ENCODE measurements around the gene TSPAN16. TPM values are rescaled to one million over a fixed set of nuclear protein-coding genes. Genes with fewer than 3 reads are reported as not detected.
A peak's percentile ranks its signal among the peaks of the same experiment; 100 is the strongest.

Gene TSPAN16
- total and polyA plus RNA-seq, 7 experiments from 2014 or later = not detected

- Mint-ChIP-seq H3K4me1 (peaks cover 9 to 19% (median 13%) of the 10 kb centered on the region in 7 donors), H3K36me3 (no peaks in the 10 kb centered on the region), H3K27me3 (peaks cover 0 to 17% (median 7%) of the 10 kb centered on the region in 5 donors), H3K27ac (peak overlapping the region in 4 of 9 donors; percentile 38 to 79 (median 72)), H3K4me3 (peak overlapping the region; percentile 63 to 90 (median 80)), H3K9me3 (peaks cover 0 to 5% (median 0%) of the 10 kb centered on the region in 11 donors)
- intact Hi-C loops (cut with micrococcal nuclease) = no loop called here
- ChIA-PET POLR2A (no interaction called here), CTCF (no interaction called here)
- H3K9me3 ChIP-seq (ENCODE audit: control insufficient read depth in 2 of 3, low read length in 3 of 3) = no peaks in the 10 kb centered on the region
- no peak for DNase-seq
- H3K27ac ChIP-seq (ENCODE audit: low read depth, low read length) = no peak overlapping the region
- H3K27me3 ChIP-seq (ENCODE audit: control insufficient read depth in 2 of 2, insufficient read depth in 2 of 2, low read length in 2 of 2) = peaks cover 0 to 6% of the 10 kb centered on the region in 2 donors
- H3K4me1 ChIP-seq (ENCODE audit: control insufficient read depth in 2 of 2, insufficient read depth in 2 of 2, low read length in 2 of 2) = peaks cover 3 to 4% of the 10 kb centered on the region in 2 donors
- no peak for ATAC-seq
- H3K36me3 ChIP-seq (ENCODE audit: control insufficient read depth in 2 of 3, insufficient read depth in 3 of 3, low read length in 3 of 3) = no peaks in the 10 kb centered on the region
- peak overlapping the region; percentile 15 for H3K4me3 ChIP-seq (ENCODE audit: low read length)
Observed at GRCh38 chr19:11356074-11356397, 60.1 kb downstream of the TSPAN16 start.

GRCh38 chr19:11356676-11357550 is 61.0 kb downstream of the TSPAN16 start:
- DNase-seq (no peak), ATAC-seq (no peak)
- Mint-ChIP-seq H3K4me1 (peaks cover 9 to 19% (median 13%) of the 10 kb centered on the region in 7 donors), H3K4me3 (peak overlapping the region in 8 of 10 donors; percentile 72 to 90 (median 82)), H3K27me3 (peaks cover 0 to 17% (median 7%) of the 10 kb centered on the region in 5 donors), H3K9me3 (peaks cover 0 to 5% (median 0%) of the 10 kb centered on the region in 11 donors), H3K27ac (no peak overlapping the region), H3K36me3 (no peaks in the 10 kb centered on the region)
- no peaks in the 10 kb centered on the region for H3K9me3 ChIP-seq (ENCODE audit: control insufficient read depth in 2 of 3, low read length in 3 of 3)
- no peak overlapping the region for H3K27ac ChIP-seq (ENCODE audit: low read depth, low read length)
- no peak overlapping the region for H3K4me3 ChIP-seq (ENCODE audit: low read length)
- CTCF ChIA-PET = no interaction called here
- intact Hi-C loops (cut with micrococcal nuclease) = no loop called here
- POLR2A ChIA-PET = interaction anchor here (0.7 to 1.3 kb wide), 2 partner anchors 10 to 18 kb away, joined by 3 to 4 read pairs; partner anchors contain the start of genes CCDC159, SWSAP1 and TMEM205
- H3K27me3 ChIP-seq (ENCODE audit: control insufficient read depth in 2 of 2, insufficient read depth in 2 of 2, low read length in 2 of 2) = peaks cover 0 to 6% of the 10 kb centered on the region in 2 donors
- peaks cover 3 to 4% of the 10 kb centered on the region in 2 donors for H3K4me1 ChIP-seq (ENCODE audit: control insufficient read depth in 2 of 2, insufficient read depth in 2 of 2, low read length in 2 of 2)
- H3K36me3 ChIP-seq (ENCODE audit: control insufficient read depth in 2 of 3, insufficient read depth in 3 of 3, low read length in 3 of 3) = no peaks in the 10 kb centered on the region

GRCh38 chr19:11359421-11359820 is 63.5 kb downstream of the TSPAN16 start:
- Histone ChIP-seq H3K9me3 (ENCODE audit: control insufficient read depth in 2 of 3, low read length in 3 of 3) (no peaks in the 10 kb centered on the region), H3K27ac (ENCODE audit: low read depth, low read length) (no peak overlapping the region), H3K27me3 (ENCODE audit: control insufficient read depth in 2 of 2, insufficient read depth in 2 of 2, low read length in 2 of 2) (peaks cover 0 to 6% of the 10 kb centered on the region in 2 donors), H3K4me1 (ENCODE audit: control insufficient read depth in 2 of 2, insufficient read depth in 2 of 2, low read length in 2 of 2) (peaks cover 3 to 4% of the 10 kb centered on the region in 2 donors), H3K4me3 (ENCODE audit: low read length) (no peak overlapping the region), H3K36me3 (ENCODE audit: control insufficient read depth in 2 of 3, insufficient read depth in 3 of 3, low read length in 3 of 3) (peaks cover 0 to 11% (median 0%) of the 10 kb centered on the region in 3 experiments)
- Mint-ChIP-seq H3K4me3 (peak overlapping the region in 1 of 10 donors; percentile 14), H3K36me3 (peaks cover 0 to 4% (median 0%) of the 10 kb centered on the region in 5 donors), H3K9me3 (peaks cover 0 to 5% (median 0%) of the 10 kb centered on the region in 11 donors), H3K4me1 (peaks cover 9 to 16% (median 12%) of the 10 kb centered on the region in 7 donors), H3K27me3 (peaks cover 0 to 17% (median 7%) of the 10 kb centered on the region in 5 donors), H3K27ac (no peak overlapping the region)
- intact Hi-C loops (cut with micrococcal nuclease) = no loop called here
- DNase-seq = no peak
- CTCF ChIA-PET = no interaction called here
- POLR2A ChIA-PET = interaction anchor here (0.8 kb wide), 1 partner anchor 16 kb away, joined by 3 read pairs; no protein-coding TSS in a partner anchor
- no peak for ATAC-seq

DNA sequence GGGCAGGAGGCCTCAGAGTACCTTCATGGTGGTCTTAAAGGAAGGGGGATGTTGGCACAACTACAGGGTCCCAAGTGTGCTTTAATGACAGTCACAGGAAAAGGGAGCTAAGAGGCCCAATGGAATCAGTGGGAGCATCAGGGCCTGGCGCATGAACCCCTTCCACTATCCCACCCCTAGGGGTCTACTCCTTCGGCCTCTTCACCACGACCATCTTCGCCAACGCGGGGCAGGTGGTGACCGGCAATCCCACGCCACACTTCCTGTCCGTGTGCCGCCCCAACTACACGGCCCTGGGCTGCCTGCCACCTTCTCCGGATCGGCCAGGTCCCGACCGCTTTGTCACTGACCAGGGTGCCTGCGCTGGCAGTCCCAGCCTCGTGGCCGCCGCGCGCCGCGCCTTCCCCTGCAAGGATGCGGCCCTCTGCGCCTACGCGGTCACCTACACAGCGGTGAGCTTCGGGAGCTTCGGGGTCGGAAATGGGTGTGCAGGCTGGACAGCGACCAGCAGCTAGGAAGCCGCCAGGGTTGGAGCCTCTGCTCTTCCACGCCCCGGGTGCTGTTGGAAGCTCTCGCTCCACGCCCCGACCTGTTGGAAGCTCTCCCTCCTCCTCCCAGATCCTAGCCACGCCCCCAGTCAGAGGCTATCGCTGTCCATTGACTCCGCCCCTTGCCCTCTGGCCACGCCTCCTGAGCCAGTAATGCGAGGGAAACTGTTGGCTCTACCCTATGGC is 65.2 kb downstream of the TSPAN16 start:
- Mint-ChIP-seq H3K4me3 (no peak overlapping the region), H3K36me3 (peaks cover 0 to 9% (median 0%) of the 10 kb centered on the region in 5 donors), H3K9me3 (peaks cover 0 to 5% (median 0%) of the 10 kb centered on the region in 11 donors), H3K27ac (no peak overlapping the region), H3K27me3 (peaks cover 0 to 10% (median 2%) of the 10 kb centered on the region in 5 donors), H3K4me1 (peaks cover 2 to 9% (median 4%) of the 10 kb centered on the region in 7 donors)
- ChIA-PET POLR2A (interaction anchor here (1.9 kb wide), 1 partner anchor 13 kb away, joined by 6 read pairs; the partner anchor contains the start of gene SWSAP1), CTCF (interaction anchor here (0.6 kb wide), 1 partner anchor 43 kb away, joined by 3 read pairs; no protein-coding TSS in a partner anchor)
- Histone ChIP-seq H3K4me3 (ENCODE audit: low read length) (no peak overlapping the region), H3K27ac (ENCODE audit: low read depth, low read length) (no peak overlapping the region), H3K4me1 (ENCODE audit: control insufficient read depth in 2 of 2, insufficient read depth in 2 of 2, low read length in 2 of 2) (no peaks in the 10 kb centered on the region), H3K36me3 (ENCODE audit: control insufficient read depth in 2 of 3, insufficient read depth in 3 of 3, low read length in 3 of 3) (peaks cover 0 to 26% (median 0%) of the 10 kb centered on the region in 3 experiments), H3K9me3 (ENCODE audit: control insufficient read depth in 2 of 3, low read length in 3 of 3) (no peaks in the 10 kb centered on the region), H3K27me3 (ENCODE audit: control insufficient read depth in 2 of 2, insufficient read depth in 2 of 2, low read length in 2 of 2) (peaks cover 0 to under 1% of the 10 kb centered on the region in 2 donors)
- ATAC-seq (no peak), DNase-seq (no peak)
- intact Hi-C loops (cut with micrococcal nuclease) = no loop called here

- no peaks in the 10 kb centered on the region for H3K9me3 ChIP-seq (ENCODE audit: control insufficient read depth in 2 of 3, low read length in 3 of 3)
- Mint-ChIP-seq H3K4me3 (no peak overlapping the region), H3K4me1 (peaks cover 0 to 7% (median 0%) of the 10 kb centered on the region in 7 donors), H3K9me3 (peaks cover 0 to 3% (median 0%) of the 10 kb centered on the region in 11 donors), H3K27me3 (peaks cover 0 to 4% (median 0%) of the 10 kb centered on the region in 5 donors), H3K36me3 (peaks cover 0 to 9% (median 0%) of the 10 kb centered on the region in 5 donors), H3K27ac (no peak overlapping the region)
- CTCF ChIA-PET = interaction anchor here (1.9 kb wide), 1 partner anchor 13 kb away, joined by 4 read pairs; the partner anchor contains the start of gene SWSAP1
- H3K27ac ChIP-seq (ENCODE audit: low read depth, low read length) = no peak overlapping the region
- H3K27me3 ChIP-seq (ENCODE audit: control insufficient read depth in 2 of 2, insufficient read depth in 2 of 2, low read length in 2 of 2) = no peaks in the 10 kb centered on the region
- ATAC-seq (no peak), DNase-seq (no peak)
- H3K36me3 ChIP-seq (ENCODE audit: control insufficient read depth in 2 of 3, insufficient read depth in 3 of 3, low read length in 3 of 3) = peaks cover 0 to 26% (median 0%) of the 10 kb centered on the region in 3 experiments
- POLR2A ChIA-PET = interaction anchor here (1.9 kb wide), 1 partner anchor 12 kb away, joined by 6 read pairs; the partner anchor contains the start of gene SWSAP1
- H3K4me1 ChIP-seq (ENCODE audit: control insufficient read depth in 2 of 2, insufficient read depth in 2 of 2, low read length in 2 of 2) = no peaks in the 10 kb centered on the region
- no peak overlapping the region for H3K4me3 ChIP-seq (ENCODE audit: low read length)
- intact Hi-C loops (cut with micrococcal nuclease) = no loop called here
Observed at GRCh38 chr19:11361771-11362731, 66.1 kb downstream of the TSPAN16 start.
